22Rv1 (cell line): Measurements from ENCODE around the gene MOSPD3.

ENCODE experiments used
- H3K27ac ChIP-seq: fragments of 450-650 bp; 2 replicates; pipeline ENCODE4 v1.5.1; 2017
- ZFX ChIP-seq: fragments of 450-650 bp; IDR thresholded peaks from 2 replicates; pipeline ENCODE4 v1.6.1; 2017; ENCODE audit warnings: antibody characterized with exemption, borderline replicate concordance
- TF ChIP-seq, protein P1 (sequence below): fragments of 450-650 bp; IDR thresholded peaks from 2 replicates; pipeline ENCODE4 v1.5.1; 2017; ENCODE audit warnings: mild to moderate bottlenecking

MOSPD3 gene

DNA sequence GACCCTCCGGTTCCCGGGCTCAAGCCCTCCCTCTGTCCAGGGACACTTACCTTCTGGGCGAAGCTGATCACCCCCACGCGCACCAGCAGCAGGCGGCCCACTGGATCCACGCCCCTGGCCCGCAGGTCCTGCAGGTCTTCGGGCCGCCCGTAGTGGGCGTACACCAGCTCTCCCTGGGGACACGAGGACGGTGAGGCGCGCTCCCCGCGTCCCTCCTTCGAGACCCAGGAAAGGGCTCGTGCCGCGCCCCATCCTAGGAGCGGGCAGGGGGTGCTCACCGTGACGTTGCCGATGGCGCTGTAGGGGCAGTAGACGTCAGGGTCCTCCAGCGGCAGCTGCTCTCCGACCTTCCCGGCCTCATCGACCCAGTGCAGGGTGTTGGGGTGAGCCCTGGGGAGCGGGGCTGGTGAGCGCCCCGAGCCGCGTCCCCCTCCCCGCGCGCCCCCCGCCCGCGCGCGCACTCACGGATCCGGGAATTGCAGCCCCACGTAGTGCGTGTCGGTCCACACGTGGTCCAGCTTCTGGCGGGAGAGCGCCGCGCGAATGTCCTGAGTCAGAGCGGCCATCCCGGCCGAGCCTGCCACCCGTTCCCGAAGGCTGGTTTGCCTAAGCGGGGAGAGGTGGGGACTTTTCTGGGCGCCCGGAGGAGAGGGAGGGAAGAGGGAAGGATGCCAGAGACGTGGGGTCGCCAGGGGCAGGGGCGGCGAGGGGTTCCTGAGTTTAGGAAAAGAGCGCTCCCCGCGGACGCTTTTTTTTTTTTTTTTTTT lies 20.8 kb downstream of the MOSPD3 start:
- H3K27ac ChIP-seq = peak overlapping the region; percentile 83
- no peak for TF ChIP-seq ZFX
- TF ChIP-seq, protein P1, sequence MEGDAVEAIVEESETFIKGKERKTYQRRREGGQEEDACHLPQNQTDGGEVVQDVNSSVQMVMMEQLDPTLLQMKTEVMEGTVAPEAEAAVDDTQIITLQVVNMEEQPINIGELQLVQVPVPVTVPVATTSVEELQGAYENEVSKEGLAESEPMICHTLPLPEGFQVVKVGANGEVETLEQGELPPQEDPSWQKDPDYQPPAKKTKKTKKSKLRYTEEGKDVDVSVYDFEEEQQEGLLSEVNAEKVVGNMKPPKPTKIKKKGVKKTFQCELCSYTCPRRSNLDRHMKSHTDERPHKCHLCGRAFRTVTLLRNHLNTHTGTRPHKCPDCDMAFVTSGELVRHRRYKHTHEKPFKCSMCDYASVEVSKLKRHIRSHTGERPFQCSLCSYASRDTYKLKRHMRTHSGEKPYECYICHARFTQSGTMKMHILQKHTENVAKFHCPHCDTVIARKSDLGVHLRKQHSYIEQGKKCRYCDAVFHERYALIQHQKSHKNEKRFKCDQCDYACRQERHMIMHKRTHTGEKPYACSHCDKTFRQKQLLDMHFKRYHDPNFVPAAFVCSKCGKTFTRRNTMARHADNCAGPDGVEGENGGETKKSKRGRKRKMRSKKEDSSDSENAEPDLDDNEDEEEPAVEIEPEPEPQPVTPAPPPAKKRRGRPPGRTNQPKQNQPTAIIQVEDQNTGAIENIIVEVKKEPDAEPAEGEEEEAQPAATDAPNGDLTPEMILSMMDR = peak; percentile 59

DNA sequence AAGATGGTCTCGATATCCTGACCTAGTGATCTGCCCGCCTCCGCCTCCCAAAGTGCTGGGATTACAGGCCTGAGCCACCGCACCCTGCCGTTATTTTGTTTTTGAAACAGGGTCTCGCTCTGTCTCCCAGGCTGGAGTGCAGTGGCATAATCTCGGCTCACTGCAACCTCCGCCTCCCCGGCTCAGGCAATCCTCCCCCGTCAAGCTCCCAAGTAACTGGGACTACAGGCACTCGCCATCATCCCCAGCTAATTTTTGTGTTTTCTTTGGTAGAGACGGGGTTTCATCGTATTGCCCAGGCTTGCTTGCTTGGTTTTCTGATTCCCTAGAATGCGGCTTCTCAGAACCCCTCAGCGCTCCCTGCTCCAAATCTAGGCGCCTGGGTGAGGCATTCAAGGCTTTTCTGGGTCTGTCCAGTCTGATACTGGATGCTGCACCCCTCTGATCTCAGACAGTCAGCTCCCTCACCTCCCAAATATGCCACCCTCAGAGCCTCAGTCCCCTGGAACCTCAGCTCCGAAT lies 27.7 kb downstream of the MOSPD3 start:
- TF ChIP-seq ZFX = no peak
- TF ChIP-seq, protein P1 = no peak
- H3K27ac ChIP-seq = no peak overlapping the region

DNA sequence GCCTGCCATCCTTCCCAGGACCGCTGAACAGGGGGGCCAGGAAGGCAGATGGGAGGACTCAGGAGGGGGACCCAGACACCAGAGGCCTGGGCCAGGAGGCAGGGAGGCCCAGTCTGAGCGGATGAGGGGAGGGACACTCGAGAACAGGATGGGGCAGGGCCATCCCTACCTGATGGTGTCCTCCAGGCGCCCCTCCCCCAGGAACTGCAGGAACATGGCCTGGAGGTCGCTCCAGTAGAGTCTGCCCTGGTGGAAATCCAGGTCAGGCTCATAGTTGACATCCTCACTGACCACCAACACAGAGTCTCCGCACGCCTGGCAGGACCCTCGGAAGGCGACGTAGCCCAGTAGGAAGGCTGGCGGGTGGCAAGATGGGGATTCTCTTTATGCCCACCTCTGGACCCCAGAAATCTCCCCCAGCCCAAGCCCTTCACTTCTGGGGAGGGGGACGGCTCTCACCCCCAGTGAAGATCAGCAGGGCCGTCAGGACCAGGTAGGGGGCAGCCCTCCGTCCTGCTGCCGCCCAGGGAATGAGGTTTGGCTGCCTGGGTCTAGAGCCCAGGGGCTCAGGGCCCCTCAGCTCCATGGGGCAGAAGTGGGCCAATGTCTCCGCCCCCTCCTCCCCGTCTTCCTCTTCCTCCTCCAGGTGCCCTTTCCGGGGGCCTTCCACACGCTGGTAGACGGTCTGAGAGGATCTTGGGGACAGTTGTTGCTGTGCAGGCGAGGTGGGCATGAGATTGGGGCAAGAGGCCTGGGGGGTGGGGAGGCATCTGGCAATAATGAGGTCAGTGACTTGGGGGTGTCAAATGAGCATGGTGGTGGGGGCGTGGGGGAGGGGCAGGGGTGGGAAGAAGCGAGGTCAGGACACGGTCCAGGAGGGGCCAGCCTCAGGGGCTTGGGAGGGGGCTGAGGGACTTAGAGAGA lies 28.4 kb downstream of the MOSPD3 start:
- no peak for TF ChIP-seq ZFX
- TF ChIP-seq, protein P1 = no peak
- no peak overlapping the region for H3K27ac ChIP-seq

DNA sequence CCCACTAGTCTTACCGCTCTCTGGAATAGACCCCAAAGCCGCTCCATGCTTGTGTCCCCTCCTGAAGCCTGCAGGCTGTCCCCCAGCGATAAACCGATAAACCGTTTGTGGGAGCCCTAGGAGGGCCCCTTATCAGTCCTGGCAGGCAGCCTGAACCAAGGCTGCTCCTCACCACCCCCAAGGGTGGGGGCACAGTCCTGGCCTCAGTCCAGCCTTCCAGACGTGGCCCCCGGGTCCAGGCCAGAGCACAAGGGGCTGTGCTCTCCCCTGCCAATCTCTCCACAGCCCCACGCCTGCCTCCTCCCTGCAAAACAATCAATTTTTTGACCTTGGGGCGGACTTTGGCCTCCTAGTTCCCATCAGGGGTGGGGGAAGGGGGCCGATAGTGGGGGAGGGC lies 29.1 kb downstream of the MOSPD3 start, which contains the start of gene TFR2:
Gene TFR2, minus strand, starts transcription at position 90 of the 397 bp plus-strand sequence. Its CDS starts 43 bp downstream, at position 47.
- no peak within 1 kb of the TSS for H3K27ac ChIP-seq
- no peak for TF ChIP-seq ZFX
- TF ChIP-seq, protein P1 = no peak

DNA sequence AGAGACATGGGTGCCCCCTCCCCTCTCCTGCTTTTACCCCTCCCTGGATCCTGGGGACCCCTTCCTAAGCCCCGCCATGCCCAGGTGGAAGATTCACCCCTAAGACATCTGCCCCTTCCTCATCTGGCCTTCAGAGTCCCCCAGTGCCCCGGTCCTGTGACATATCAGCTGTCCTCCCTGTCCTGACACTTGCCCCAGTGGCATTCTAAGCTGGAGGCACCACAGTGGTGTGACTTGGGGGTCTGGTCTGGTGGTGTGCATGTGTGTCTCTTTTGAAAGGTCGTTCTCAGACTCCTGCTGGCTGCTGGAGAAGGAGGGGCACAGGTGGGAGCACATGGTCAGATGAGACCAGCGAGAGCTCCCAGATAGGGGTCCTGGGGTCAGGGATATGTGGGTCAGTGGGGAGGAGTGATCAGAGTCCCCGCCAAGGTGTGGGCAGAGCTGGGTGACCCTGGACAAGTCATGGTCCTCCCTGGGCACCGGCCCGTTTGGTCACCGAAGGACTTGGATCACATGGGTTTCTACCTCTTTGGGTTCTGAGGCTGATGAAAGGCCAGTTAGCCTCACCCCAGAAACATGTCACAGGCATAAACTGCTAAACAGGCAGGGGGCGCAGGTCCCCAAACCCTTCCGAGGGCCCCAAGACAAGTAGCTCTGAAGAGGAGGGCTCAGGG lies 29.7 kb downstream of the MOSPD3 start:
- no peak overlapping the region for H3K27ac ChIP-seq
- no peak for TF ChIP-seq ZFX
- TF ChIP-seq, protein P1 = no peak

GRCh38 chr7:100642534-100642907 lies 30.2 kb downstream of the MOSPD3 start:
- TF ChIP-seq ZFX = no peak
- TF ChIP-seq, protein P1 = no peak
- H3K27ac ChIP-seq = no peak overlapping the region
